ENCODE measurements around the gene PARL. TPM values are rescaled to one million over a fixed set of nuclear protein-coding genes. Genes with fewer than 3 reads are reported as not detected.

The PARL gene
- total and polyA plus RNA-seq, 2 donors (not counting 1 experiment from before 2014, with no cell fraction given): 23.5 to 46.7 TPM

GRCh38 chr3:183833516-183833915 lies 51.2 kb downstream of the PARL start:
- no peaks in the 10 kb centered on the region for H3K9me3 ChIP-seq (ENCODE audit: control extremely low read depth in 1 of 3, control insufficient read depth in 2 of 3, insufficient read depth in 1 of 3, low read length in 2 of 3)
- H3K4me1 Mint-ChIP-seq: no peaks in the 10 kb centered on the region
- H3K4me2 ChIP-seq (replicated peaks; ENCODE audit: low read depth, low read length, poor library complexity, severe bottlenecking): no peak overlapping the region
- TF ChIP-seq CTCF (IDR thresholded peaks at IDR 0.05) (no peak), EZH2 (IDR thresholded peaks at IDR 0.05; ENCODE audit: borderline replicate concordance, insufficient read depth, low read depth, low read length, poor library complexity, severe bottlenecking) (no peak)
- H3K27me3 Mint-ChIP-seq: no peaks in the 10 kb centered on the region
- CTCF ChIA-PET: no interaction called here
- H3K9me3 Mint-ChIP-seq (ENCODE audit: insufficient read depth): no peaks in the 10 kb centered on the region
- over 99% methylated on average over 6 of the region's 6 CpGs for WGBS (ENCODE audit: insufficient coverage)
- no peak overlapping the region for H3K4me3 ChIP-seq (ENCODE audit: control extremely low read depth in 1 of 5, extremely low read depth in 1 of 5, insufficient read depth in 1 of 5, low read depth in 2 of 5, low read length in 4 of 5)
- H3K9ac ChIP-seq (ENCODE audit: low read length): no peak overlapping the region
- H3K27ac Mint-ChIP-seq: no peak overlapping the region
- intact Hi-C loops (cut with micrococcal nuclease): no loop called here
- POLR2A ChIA-PET: no interaction called here
- ATAC-seq (ENCODE audit: low read depth): no peak
- no peak overlapping the region for H2AFZ ChIP-seq (ENCODE audit: insufficient read depth, low read depth, low read length, poor library complexity, severe bottlenecking)
- no peak overlapping the region for H3K4me3 Mint-ChIP-seq
- no peaks in the 10 kb centered on the region for H3K27me3 ChIP-seq (replicated peaks in 1 of 4; ENCODE audit: control extremely low read depth in 1 of 4, control insufficient read depth in 3 of 4, insufficient read depth in 4 of 4, low read length in 3 of 4)
- DNase-seq: no peak
- H3K4me1 ChIP-seq (ENCODE audit: control insufficient read depth in 2 of 2, insufficient read depth in 2 of 2, low read length in 2 of 2): no peaks in the 10 kb centered on the region
- H3K36me3 ChIP-seq (replicated peaks in 1 of 2; ENCODE audit: control extremely low read depth in 1 of 2, control insufficient read depth in 1 of 2, extremely low read depth in 1 of 2, insufficient read depth in 2 of 2, low read length in 1 of 2): peaks cover 0 to 62% of the 10 kb centered on the region in 2 experiments
- no peaks in the 10 kb centered on the region for H3K79me2 ChIP-seq (ENCODE audit: control insufficient read depth, insufficient read depth, low read length)
- H3K27ac ChIP-seq (ENCODE audit: low read length in 2 of 2): no peak overlapping the region
- H4K20me1 ChIP-seq (ENCODE audit: control insufficient read depth, insufficient read depth, low read length, poor library complexity, severe bottlenecking): no peaks in the 10 kb centered on the region

DNA sequence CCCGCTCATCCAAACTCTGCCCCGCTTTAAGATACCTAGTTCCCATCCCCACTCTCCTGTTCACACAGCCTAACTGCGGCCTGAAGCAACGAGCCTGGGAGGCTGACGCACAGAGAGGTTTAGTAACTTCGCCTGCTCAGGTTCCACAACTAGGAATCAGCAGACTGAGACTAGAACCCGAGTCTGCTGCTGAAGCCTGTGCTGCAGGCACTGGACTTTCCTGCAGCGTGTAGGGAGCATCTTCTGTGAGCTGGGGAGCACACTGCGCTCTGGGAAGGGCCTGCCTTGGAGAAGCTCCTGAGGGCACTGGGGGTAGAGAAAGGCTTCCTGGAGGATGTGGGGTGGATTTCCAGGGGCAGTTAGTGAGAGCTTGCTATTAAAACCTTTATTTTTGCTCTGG lies 54.5 kb downstream of the PARL start:
- Histone ChIP-seq H3K4me2 (replicated peaks; ENCODE audit: low read depth, low read length, poor library complexity, severe bottlenecking) (no peak overlapping the region), H3K4me1 (ENCODE audit: control insufficient read depth in 2 of 2, insufficient read depth in 2 of 2, low read length in 2 of 2) (no peaks in the 10 kb centered on the region), H3K27me3 (replicated peaks in 1 of 4; ENCODE audit: control extremely low read depth in 1 of 4, control insufficient read depth in 3 of 4, insufficient read depth in 4 of 4, low read length in 3 of 4) (no peaks in the 10 kb centered on the region), H4K20me1 (ENCODE audit: control insufficient read depth, insufficient read depth, low read length, poor library complexity, severe bottlenecking) (no peaks in the 10 kb centered on the region), H2AFZ (ENCODE audit: insufficient read depth, low read depth, low read length, poor library complexity, severe bottlenecking) (no peak overlapping the region), H3K27ac (ENCODE audit: low read length in 2 of 2) (no peak overlapping the region), H3K79me2 (ENCODE audit: control insufficient read depth, insufficient read depth, low read length) (no peaks in the 10 kb centered on the region), H3K36me3 (replicated peaks in 1 of 2; ENCODE audit: control extremely low read depth in 1 of 2, control insufficient read depth in 1 of 2, extremely low read depth in 1 of 2, insufficient read depth in 2 of 2, low read length in 1 of 2) (peaks cover 0 to 43% of the 10 kb centered on the region in 2 experiments), H3K4me3 (ENCODE audit: control extremely low read depth in 1 of 5, extremely low read depth in 1 of 5, insufficient read depth in 1 of 5, low read depth in 2 of 5, low read length in 4 of 5) (no peak overlapping the region), H3K9me3 (ENCODE audit: control extremely low read depth in 1 of 3, control insufficient read depth in 2 of 3, insufficient read depth in 1 of 3, low read length in 2 of 3) (no peaks in the 10 kb centered on the region), H3K9ac (ENCODE audit: low read length) (no peak overlapping the region)
- H3K27me3 Mint-ChIP-seq: no peaks in the 10 kb centered on the region
- no peak overlapping the region for H3K4me3 Mint-ChIP-seq
- no peak for DNase-seq
- H3K9me3 Mint-ChIP-seq (ENCODE audit: insufficient read depth): no peaks in the 10 kb centered on the region
- intact Hi-C loops (cut with micrococcal nuclease): no loop called here
- no peak for ATAC-seq (ENCODE audit: low read depth)
- CTCF ChIA-PET: no interaction called here
- H3K27ac Mint-ChIP-seq: no peak overlapping the region
- POLR2A ChIA-PET: no interaction called here
- TF ChIP-seq CTCF (IDR thresholded peaks at IDR 0.05) (no peak), EZH2 (IDR thresholded peaks at IDR 0.05; ENCODE audit: borderline replicate concordance, insufficient read depth, low read depth, low read length, poor library complexity, severe bottlenecking) (no peak)
- WGBS (ENCODE audit: insufficient coverage): 93% methylated on average over 9 of the region's 9 CpGs
- peaks cover 4% of the 10 kb centered on the region for H3K4me1 Mint-ChIP-seq
